SK-MEL-5 (cell line): ENCODE results near the gene JSRP1. TPM values are rescaled to one million over a fixed set of nuclear protein-coding genes. Genes with fewer than 3 reads are reported as not detected.
"Not testable (repeated sequence)": the region's sequence is repeated elsewhere in the genome, so short reads cannot be mapped to it uniquely, and the experiment has no call there.

Experiments
- DNase-seq: peaks from one replicate; pipeline ENCODE4 v3.0.0-alpha.2; 2016; ENCODE audit warnings: low read depth, low spot score
- in situ Hi-C: cut with HindIII; loops from 2 replicates; pipeline ENCODE4 v1.10.0; 2016; ENCODE audit warnings: low sequenced_read_pairs, high pct_unique_total_duplicates, low pct_unique_long_range_greater_than_20kb
- total RNA-seq: library from RNA; depleted of rRNA; stranded (reverse); fragments of >200 nt; shearing (Covaris generic); gene quantifications from 2 replicates; pipeline ENCODE4 v1.2.3, GENCODE V29; 2014

Gene JSRP1
- total RNA-seq, 1 experiment from 2014 or later, result 0.29 TPM

DNA sequence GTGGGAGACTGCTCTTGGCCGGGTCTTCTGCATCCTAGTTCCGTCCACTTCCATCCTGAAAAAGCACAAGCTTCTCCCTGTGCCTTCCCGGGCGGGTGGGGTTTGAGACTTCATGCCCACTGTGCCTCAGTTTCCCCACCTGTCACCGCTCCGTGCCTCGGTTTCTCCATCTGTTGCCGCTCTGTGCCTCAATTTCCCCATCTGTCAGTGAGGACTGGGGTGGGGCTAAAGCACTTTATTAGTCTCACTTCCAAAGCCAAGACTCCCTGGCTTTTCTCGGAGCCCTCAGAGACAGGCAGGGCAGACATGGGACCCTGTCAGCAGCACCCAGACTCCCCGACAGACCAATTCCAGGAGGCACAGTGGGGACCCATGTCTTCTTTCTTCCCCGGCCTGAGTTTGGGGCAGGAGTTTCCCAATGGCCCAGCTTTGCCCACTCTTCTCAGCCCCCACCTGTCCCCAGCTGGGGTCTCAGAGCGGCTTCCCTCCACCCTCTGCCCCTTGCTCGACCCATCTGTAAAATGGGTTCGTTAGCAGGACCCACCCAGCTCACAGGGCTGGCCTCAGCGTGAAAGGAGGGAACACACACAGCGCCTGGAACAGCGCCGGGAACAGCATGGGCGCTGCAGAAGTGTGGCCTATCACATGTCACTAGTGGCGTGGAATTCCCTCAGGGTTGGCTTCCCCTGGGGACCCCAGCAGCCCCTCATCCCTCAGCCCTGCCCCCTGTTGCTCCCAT lies 30.4 kb upstream of the JSRP1 start:
- in situ Hi-C loops, result no loop called here

DNA sequence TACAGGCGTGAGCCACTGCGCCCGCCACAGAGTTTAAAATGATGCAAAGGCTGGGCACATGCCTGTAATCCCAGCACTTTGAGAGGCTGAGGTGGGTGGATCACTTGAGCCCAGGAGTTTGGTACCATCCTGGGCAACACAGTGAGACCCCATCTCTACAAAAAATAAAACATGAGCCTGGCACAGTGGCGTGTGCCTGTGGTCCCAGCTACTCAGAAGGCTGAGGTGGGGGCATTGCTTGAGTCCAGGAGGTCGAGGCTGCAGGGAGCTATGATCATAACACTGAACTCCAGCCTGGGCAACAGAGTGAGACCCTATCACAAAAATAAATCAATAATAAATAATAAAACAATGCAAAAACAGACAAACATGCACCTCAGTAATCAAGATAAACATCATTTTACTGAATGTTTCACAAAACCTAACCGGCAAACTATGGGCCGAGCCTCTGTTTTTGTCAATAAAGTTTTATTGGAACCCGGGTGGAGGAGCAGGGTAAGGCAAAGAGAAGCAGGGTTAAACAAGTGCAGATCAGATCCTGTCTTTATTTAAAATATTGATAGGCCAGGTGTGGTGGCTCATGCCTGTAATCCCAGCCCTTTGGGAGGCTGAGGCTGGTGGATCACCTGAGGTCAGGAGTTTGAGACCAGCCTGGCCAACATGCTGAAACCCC lies 27.8 kb upstream of the JSRP1 start:
- no peak for DNase-seq
- in situ Hi-C loops, result no loop called here

More for the DNA sequence above, 30.4 kb upstream of the JSRP1 start:
- no peak for DNase-seq

DNA sequence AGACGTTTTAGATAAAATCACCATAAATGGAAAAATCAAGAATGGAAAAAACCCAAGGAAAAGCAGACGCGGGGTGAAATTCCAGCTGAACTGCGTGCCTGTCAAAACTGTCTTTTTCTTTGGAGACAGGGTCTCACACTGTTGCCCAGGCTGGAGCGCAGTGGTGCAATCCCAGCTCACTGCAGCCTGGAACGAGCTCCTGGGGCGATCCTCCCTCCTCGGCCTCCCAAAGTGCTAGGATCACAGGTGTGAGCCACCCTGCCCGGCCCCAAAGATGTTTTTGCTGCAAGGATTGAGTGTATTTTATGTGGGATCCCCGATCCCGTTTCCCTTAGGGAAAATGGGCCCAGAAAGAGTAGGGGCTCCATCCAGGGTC lies 26.6 kb upstream of the JSRP1 start:
- DNase-seq, result no peak
- in situ Hi-C loops, result no loop called here

DNA sequence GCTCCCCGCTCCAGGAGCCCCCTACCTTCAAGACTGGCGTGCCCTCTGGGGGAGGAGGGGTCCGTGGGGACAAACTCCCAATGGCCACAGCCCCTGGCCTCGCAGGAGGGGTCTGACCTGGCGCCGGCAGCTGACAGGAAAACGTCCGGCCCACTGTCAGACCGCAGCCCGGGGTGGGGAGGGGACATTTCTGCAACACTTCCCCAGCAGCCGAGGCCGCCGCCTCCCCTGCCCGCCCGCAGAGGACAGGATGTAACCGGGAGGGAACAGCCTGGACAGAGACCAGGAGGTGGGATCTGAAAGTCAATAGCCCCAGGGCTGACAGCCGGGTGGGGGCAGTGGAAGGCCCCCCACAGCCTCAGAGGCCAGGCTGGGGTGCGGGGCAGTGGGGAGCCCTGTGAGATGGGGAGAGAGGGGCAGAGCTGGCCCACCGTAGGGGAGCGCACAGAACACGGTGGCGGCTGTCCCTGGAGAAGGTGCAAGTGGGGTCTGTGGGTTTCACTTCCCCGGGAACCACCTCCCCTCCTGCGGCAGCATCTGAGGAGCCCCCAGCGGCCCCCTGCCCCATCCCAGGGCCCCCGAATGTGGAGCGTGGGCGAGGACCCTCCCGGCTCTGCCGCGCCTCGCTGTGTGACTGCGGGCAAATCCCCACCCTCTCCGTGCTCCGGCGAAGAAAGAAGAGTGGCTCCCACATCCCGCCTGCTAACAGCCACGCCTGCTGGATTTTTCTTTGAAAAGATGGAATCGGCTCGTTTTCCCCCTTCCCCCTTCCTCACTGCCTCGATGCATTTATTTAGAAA lies 26.0 kb upstream of the JSRP1 start, which contains the start of gene PEAK3:
Gene PEAK3 (minus strand): TSS at position 114 of the 800 bp plus-strand sequence. CDS start 1,244 bp downstream, outside the sequence.
- in situ Hi-C loops, result no loop called here
- no peak for DNase-seq

DNA sequence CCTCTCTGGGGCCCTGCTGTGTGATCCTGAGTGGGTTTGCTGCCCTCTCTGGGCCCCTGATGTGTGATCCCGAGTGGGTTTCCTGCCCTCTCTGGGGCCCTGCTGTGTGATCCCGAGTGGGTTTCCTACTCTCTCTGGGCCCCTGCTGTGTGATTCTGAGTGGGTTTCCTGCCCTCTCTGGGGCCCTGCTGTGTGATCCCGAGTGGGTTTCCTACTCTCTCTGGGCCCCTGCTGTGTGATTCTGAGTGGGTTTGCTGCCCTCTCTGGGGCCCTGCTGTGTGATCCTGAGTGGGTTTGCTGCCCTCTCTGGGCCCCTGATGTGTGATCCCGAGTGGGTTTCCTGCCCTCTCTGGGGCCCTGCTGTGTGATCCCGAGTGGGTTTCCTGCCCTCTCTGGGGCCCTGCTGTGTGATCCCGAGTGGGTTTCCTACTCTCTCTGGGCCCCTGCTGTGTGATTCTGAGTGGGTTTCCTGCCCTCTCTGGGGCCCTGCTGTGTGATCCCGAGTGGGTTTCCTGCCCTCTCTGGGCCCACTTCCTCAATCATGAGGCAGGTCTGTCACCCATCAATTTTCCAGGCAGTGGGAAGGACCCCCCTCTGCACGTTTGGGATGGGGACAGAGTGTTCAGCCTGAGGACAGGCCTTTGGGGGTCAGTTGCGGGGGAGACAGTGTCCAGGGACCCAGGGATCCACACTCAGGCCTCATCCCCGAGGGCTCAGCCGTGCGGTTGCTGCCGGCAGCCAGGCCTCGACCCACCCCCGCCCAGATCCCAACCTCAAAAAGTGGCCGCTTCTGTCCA lies 25.2 kb upstream of the JSRP1 start:
- DNase-seq, in situ Hi-C loops: not testable (repeated sequence)

DNA sequence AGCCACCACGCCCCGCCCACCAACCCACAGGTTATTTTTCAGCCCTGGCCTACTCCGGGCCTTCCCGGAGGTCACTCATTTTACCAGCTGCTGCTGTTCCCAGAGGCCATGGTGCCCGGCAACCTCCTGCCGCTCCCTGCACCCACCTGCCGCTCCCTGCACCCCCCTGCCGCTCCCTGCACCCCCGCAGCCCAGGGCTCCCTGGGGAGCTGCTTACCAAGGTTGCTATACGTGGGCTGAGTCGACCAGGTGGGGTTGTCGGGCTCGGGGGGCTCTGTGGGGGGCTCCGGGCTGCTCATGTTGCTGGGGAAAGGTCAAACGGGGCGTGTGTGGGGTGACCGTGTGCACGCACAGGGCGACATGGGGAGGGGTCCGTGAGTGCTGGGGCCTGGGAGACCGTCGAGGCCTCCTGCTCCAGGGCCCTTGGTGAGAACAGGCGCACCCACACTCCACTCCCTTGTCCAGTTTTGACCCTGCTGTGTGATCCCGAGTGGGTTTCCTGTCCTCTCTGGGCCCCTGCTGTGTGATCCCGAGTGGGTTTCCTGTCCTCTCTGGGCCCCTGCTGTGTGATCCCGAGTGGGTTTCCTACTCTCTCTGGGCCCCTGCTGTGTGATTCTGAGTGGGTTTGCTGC lies 24.5 kb upstream of the JSRP1 start:
- in situ Hi-C loops, result no loop called here
- no peak for DNase-seq

DNA sequence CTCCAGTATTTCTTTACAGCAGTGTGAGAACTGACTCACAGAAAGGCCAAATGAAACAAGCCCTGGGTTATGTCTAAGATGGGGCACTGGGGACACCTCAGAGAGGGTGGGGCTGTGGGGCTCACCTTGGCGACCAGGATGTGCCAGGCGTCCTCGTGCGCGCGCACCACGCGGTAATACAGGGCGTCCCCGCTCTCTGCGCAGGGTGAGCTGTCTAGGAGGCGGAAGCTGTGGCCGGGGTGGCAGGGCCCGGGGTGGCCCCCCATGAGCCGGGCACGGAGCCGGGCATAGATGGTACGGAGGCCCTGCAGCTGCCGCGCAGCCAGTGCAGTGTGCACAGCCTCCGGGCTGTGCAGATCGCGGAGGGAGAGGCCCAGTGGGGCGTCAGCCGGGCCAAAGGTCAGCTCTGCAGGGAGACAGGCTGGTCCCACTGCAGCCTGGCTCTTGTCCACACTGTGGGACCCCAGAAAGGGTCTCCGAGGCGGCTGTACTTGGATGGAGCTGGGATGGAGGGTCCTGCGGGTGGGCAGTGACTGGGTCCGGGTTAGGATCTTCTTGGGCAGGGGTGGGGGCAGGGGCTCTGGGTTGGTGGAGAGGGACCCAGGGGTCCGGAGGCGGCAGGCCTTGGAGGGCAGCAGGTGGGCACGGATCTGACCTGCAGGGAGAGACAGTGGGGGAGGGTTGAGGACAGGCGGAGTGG lies 22.4 kb upstream of the JSRP1 start:
- in situ Hi-C loops, result no loop called here
- no peak for DNase-seq

DNA sequence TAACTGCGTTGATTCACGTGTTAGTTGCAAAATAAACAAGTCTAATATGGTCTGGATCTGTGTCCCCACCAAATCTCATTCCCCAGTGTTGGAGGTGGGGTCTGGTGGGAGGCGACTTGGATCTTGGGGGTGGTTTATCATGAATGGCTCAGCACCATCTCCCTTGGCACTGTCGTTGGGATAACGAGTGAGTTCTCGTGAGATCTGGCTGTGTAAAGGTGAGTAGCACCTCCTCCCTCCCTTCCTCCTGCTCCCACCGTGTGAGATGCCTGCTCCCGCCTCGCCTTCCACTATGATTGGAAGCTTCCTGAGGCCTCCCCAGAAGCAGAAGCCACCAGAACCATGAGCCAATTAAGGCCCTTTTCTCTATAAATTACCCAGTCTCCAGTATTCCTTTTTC lies 20.9 kb upstream of the JSRP1 start:
- in situ Hi-C loops, result no loop called here
- no peak for DNase-seq

DNA sequence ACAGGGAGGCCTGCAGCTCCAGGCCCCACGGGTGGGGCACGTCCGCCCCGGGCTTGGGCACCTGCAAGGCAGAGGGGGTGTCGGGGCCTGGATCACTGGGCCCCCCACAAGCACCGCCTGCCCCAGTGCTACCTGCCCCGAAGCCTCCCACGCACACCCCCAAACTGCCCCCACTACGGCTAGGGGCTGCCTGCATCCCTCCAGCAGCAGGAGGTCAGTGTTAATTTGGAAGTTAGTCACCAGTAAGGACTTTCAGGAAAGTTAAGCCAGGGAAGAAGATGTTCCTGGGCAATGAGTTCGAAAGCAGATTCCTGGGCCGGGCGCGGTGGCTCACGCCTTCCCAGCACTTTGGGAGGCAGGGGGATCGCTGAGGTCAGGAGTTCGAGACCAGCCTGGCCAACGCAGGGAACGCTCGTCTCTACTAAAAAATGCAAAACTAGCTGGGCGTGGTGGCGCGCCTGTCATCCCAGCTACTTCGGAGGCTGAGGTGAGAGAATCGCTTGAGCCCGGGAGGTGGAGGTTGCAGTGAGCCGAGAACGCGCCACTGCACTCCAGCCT lies 20.3 kb upstream of the JSRP1 start:
- in situ Hi-C loops, result no loop called here
- no peak for DNase-seq

DNA sequence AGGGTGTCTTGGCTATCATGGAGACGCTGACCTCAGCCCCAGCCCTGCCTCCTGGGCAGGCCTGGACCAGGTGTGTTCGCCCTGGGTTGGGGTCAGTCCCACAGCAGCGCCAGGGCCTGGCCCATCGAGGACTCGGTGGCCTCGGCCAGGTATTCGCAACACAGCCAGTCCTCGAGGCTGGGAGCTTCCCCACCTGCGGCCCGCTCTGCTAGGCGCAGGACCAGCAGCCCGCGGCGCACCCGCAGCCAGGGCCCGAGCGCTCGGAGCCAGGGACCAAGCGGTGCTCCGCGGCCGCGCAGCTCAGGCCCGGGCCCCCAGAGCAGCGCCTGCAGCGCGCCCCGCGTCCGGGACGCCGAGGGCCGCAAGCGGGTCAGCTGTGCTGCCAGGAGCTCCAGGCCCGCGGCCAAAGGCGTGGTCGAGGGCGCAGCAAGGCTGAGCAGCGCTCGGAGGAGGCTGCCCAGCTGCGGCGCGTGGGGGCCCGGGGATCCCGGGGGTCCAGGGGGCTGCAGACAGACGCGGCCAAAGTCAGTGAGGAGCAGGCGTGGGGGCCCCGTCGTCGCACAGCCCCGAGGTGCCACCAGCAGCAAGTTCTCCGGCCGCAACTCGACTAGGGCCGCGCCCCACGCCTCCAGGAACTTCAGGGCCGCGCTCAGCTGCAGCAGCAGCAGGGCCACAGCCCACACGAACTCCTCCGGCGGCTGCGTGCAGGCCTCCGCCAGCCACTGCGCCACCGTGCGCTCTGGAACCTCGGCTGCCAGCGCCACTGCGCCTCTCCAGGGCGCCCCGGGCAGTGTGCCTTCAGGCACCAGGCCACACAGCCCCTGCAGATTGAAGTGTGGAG lies 19.6 kb upstream of the JSRP1 start:
- DNase-seq, result no peak
- in situ Hi-C loops, result no loop called here

DNA sequence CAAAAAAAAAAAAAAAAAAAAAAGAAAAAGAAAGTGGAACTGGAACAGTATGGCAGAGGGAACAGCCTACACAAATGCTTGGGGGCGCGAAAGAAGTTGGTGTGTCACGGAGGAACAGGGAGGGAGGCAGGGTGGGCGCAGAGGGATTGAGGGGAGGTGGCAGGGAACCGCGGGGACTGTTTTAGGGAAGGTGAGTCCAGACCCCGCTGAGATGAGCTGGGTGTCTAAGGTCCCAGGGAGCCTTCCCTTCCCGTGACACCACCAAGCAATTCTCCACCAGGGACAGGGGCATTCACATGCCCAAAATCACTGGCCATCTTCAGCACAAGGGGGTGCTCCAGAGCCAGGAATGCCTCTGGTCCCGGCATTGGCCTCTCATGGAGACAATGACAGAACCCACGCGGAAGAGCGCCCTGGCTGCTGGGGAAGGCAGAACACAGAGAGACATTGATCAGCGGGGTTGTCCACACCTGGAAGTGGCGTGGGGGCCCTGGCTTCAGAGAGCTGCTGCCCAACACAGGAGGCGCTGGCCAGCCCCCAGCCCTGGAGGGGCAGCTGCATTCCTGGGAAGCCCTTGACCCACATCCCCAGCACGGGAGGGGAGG lies 18.8 kb upstream of the JSRP1 start:
- in situ Hi-C loops, result no loop called here

DNA sequence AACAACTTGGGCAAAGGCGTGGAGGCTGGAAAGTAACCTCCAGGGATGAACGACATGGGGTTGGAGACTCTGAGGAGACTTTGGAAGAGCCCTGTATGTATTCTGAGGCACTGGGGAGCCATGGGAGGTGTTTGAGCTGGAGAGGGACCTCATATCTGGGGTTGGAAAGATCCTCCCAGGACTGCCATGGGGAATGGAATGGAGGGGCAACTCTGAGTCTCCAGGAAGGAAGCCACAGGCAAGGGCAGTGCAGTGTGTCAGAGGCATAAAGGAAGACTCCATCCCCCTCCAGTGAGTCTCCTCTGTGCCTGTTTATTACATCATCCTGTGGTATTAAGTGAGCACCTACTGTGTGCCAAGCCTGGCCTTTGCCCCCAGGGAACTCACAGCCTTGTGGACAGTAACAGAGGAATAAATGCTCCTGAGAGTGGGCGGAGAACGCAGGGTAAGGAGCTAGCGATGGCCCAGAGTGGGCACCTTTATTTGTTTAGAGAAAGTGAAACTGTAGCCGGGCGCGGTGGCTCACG lies 18.0 kb upstream of the JSRP1 start:
- DNase-seq, result no peak
- in situ Hi-C loops, result no loop called here

More for the DNA sequence above, 18.8 kb upstream of the JSRP1 start:
- DNase-seq, result peak; percentile 72

DNA sequence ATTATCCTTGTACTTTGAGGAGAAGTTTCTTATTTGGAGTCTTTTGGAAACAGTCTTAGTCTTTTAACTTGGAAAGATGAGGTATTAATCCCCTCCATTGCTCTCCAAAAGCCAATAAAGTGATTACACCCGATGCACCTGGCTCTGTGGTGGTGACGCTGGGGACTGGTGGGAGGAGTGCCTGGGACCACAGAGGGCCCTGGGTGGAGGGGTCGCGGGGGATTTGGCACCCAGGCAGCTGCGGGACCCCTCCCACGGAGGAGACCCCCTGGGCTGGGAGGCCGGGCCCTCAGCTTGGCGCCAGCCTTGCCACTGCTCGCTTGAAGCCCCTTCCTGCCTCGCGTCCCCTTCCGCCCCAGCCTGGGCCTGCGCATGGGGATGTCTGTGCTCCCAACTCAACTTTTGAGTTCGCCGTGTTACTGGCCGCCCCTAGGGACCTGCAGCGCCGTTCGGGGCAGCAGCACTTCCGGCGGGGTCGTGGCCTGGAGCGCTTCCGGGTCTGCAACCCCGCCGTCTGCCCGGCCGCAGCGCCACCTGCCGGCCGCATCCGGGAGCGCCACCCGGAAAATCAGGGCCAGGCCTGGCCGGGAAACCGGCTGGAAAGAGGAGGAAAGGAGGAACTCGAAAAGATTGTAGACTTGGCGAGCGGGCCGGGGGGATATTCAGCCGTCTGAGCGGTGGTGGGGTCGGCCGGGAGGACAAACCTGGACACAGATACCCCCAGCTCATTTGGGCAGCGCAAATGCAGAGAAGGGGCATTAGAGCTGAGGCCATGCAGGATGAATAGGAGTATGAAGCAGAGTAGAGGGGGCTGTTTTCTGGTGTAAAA lies 17.4 kb upstream of the JSRP1 start:
- DNase-seq, result peak; percentile 78
- in situ Hi-C loops, result no loop called here
